ENCODE data around the gene TLE3. TPM values are rescaled to one million over a fixed set of nuclear protein-coding genes. Genes with fewer than 3 reads are reported as not detected.

The TLE3 gene
- total RNA-seq, 1 experiment from 2014 or later = 98.2 TPM

DNA sequence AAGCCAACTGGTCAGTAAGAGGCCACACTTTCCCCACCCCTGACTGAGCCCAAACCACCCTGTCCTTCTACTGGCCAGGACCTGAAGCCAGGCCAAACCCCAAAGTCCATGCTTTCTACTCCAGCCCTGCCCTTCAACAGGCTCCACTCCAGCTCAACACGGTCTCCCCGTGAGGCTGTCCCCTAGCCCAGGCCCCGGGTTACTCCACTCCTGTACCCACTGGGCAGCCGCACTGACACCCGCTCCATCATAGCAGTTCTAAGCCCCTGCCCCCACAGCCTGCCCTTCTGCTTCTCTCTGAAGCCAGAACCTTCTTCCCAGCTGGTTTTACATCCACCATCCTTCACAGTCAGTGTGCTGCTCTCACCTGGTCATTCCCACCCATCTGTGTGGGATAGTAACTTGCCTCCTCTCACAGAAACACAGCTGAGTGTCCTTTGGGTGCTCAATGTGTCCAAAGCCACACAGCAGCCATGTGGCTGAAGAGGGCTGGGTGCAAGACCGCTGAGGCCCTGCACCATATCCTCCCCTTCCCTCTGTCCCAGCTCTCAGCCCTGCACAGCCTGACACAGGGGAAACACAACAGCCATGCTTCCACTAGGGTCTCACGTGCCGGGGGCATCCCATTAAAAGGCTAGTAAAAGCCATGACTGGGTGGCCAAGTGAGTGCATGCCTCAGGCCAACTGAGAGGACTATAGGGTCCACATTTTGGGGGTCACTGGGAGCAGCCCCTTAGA lies 38.1 kb downstream of the TLE3 start:
- peak overlapping the region in 1 of 3 experiments; percentile 47; a peak in 1 of 7 replicates for H3K27ac Mint-ChIP-seq
- peaks cover 31 to 90% (median 87%) of the 10 kb centered on the region in 3 experiments for H3K36me3 Mint-ChIP-seq (ENCODE audit: insufficient read depth in 1 of 3, low read depth in 3 of 3)
- no peaks in the 10 kb centered on the region for H3K4me1 ChIP-seq (ENCODE audit: insufficient read depth, low read length)

More for the DNA sequence above, 38.1 kb downstream of the TLE3 start:
- H2BK12ac ChIP-seq (ENCODE audit: insufficient read length, low read depth, low read length) = no peak overlapping the region
- TF ChIP-seq, protein P1, sequence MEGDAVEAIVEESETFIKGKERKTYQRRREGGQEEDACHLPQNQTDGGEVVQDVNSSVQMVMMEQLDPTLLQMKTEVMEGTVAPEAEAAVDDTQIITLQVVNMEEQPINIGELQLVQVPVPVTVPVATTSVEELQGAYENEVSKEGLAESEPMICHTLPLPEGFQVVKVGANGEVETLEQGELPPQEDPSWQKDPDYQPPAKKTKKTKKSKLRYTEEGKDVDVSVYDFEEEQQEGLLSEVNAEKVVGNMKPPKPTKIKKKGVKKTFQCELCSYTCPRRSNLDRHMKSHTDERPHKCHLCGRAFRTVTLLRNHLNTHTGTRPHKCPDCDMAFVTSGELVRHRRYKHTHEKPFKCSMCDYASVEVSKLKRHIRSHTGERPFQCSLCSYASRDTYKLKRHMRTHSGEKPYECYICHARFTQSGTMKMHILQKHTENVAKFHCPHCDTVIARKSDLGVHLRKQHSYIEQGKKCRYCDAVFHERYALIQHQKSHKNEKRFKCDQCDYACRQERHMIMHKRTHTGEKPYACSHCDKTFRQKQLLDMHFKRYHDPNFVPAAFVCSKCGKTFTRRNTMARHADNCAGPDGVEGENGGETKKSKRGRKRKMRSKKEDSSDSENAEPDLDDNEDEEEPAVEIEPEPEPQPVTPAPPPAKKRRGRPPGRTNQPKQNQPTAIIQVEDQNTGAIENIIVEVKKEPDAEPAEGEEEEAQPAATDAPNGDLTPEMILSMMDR (conservative IDR thresholded peaks at IDR 0.05) = no peak
- H3K27ac ChIP-seq (ENCODE audit: insufficient read length, low read depth, low read length) = no peak overlapping the region
- no peak overlapping the region for H2AFZ ChIP-seq (ENCODE audit: low read length)
- no peak overlapping the region for H4K8ac ChIP-seq (replicated peaks; ENCODE audit: insufficient read length, low read depth, low read length)
- H3K18ac ChIP-seq (ENCODE audit: insufficient read length, low read depth, low read length) = no peak overlapping the region
- no peak overlapping the region for H3K9ac ChIP-seq (ENCODE audit: extremely low read depth, insufficient read length, low read length)
- H2BK20ac ChIP-seq (ENCODE audit: low read depth, low read length, poor library complexity, severe bottlenecking) = no peak overlapping the region
- H4K5ac ChIP-seq (ENCODE audit: insufficient read length, low read depth, low read length) = no peak overlapping the region
- no peak overlapping the region for H2BK15ac ChIP-seq (ENCODE audit: low read depth, low read length)
- H2BK120ac ChIP-seq (ENCODE audit: low read depth, low read length, poor library complexity, severe bottlenecking) = no peak overlapping the region
- no peak overlapping the region for H4K91ac ChIP-seq (ENCODE audit: insufficient read length, low read depth, low read length)
- H3K4me1 Mint-ChIP-seq = peaks cover 0 to 4% of the 10 kb centered on the region in 2 experiments; a peak in 2 of 4 replicates
- no peaks in the 10 kb centered on the region for H3K23me2 ChIP-seq (ENCODE audit: insufficient read length, low read depth, low read length, poor library complexity, severe bottlenecking)
- no peaks in the 10 kb centered on the region for H3K9me3 Mint-ChIP-seq
- H3K79me1 ChIP-seq (ENCODE audit: insufficient read depth, low read depth, low read length, poor library complexity, severe bottlenecking) = no peaks in the 10 kb centered on the region
- no peak overlapping the region for H3K56ac ChIP-seq (ENCODE audit: insufficient read length, low read depth, low read length)
- no peaks in the 10 kb centered on the region for H3K79me2 ChIP-seq (ENCODE audit: insufficient read depth, low read length)
- no peak overlapping the region for H3T11ph ChIP-seq (ENCODE audit: low read length)
- no peak overlapping the region for H2BK5ac ChIP-seq (ENCODE audit: insufficient read length, low read length)
- no peak for DNase-seq
- no peaks in the 10 kb centered on the region for H4K20me1 ChIP-seq (ENCODE audit: control insufficient read depth, insufficient read depth, insufficient read length)
- no peak overlapping the region for H3K4ac ChIP-seq (ENCODE audit: low read depth, low read length)
- H3K9me3 ChIP-seq (ENCODE audit: control insufficient read depth, low read depth, low read length) = no peaks in the 10 kb centered on the region
- WGBS (ENCODE audit: extremely low coverage, insufficient read length, low lambda C conversion rate) = no CpG with 5 or more reads among the region's 8 CpGs
- H3K27me3 Mint-ChIP-seq (ENCODE audit: low read depth) = no peaks in the 10 kb centered on the region
- no peak overlapping the region for H3K4me2 ChIP-seq (ENCODE audit: insufficient read depth, insufficient read length, low read length)
- no peak overlapping the region for H3K23ac ChIP-seq (ENCODE audit: insufficient read length, low read depth, low read length)
- H3K14ac ChIP-seq (ENCODE audit: insufficient read depth, low read length) = no peak overlapping the region
- no peak overlapping the region for H2AK5ac ChIP-seq (ENCODE audit: insufficient read length, low read length)
- no peaks in the 10 kb centered on the region for H3K27me3 ChIP-seq (ENCODE audit: insufficient read depth, low read length)
- no peak overlapping the region for H3K4me3 Mint-ChIP-seq

Measured in H9 (cell line).